Muscle of leg (tissue), 11 donors: ENCODE measurements around the gene PPARD. TPM values are rescaled to one million over a fixed set of nuclear protein-coding genes. Genes with fewer than 3 reads are reported as not detected.
A peak's percentile ranks its signal among the peaks of the same experiment; 100 is the strongest.

Experiments
- DNase-seq: peaks from one replicate; pipeline ENCODE4 v3.0.0; 2013
- H3K27ac ChIP-seq: one replicate; pipeline ENCODE4 v1.5.1; 2013; ENCODE audit warnings: mild to moderate bottlenecking, low read length, control low read depth
- H3K27me3 ChIP-seq: one replicate; pipeline ENCODE4 v1.6.1; 2013; ENCODE audit warnings: low read length; ENCODE audit not compliant: control insufficient read depth, insufficient read depth
- H3K36me3 ChIP-seq: one replicate; pipeline ENCODE4 v1.6.1; 2013; ENCODE audit warnings: low read length; ENCODE audit not compliant: control insufficient read depth, insufficient read depth
- H3K4me1 ChIP-seq: one replicate; pipeline ENCODE4 v1.6.1; 2013; ENCODE audit warnings: low read length; ENCODE audit not compliant: control insufficient read depth, insufficient read depth
- H3K4me3 ChIP-seq: one replicate; pipeline ENCODE4 v1.5.1; 2013; ENCODE audit warnings: low read length, control low read depth
- H3K9me3 ChIP-seq: replicated peaks from 2 replicates; pipeline ENCODE4 v1.6.1; 2013; ENCODE audit warnings: low read depth, low read length; ENCODE audit not compliant: control insufficient read depth
- WGBS: methylation state at CpG from one replicate; pipeline ENCODE4 v1.1.5; 2013; ENCODE audit warnings: missing lambda C conversion rate; ENCODE audit not compliant: insufficient coverage; 5-methylcytosine and 5-hydroxymethylcytosine counted together
- polyA plus RNA-seq, 8 donors: library from polyadenylated mRNA; unstranded; fragments of 120-200 nt; gene quantifications; one replicate each; pipeline versions ENCODE4 v1.2.1 to v1.2.3, GENCODE V29; 2013; ENCODE audit warnings: inconsistent platforms in 1 of 8, low replicate concordance in 1 of 8; ENCODE audit not compliant: insufficient read length in 8 of 8, insufficient read depth in 1 of 8
- total RNA-seq: library from RNA; stranded (reverse); fragments of 120-200 nt; gene quantifications from one replicate; pipeline ENCODE4 v1.2.4, GENCODE V29; 2013

The PPARD gene
- total and polyA plus RNA-seq, 9 donors: 5.9 to 26.4 (median 21.8) TPM

DNA sequence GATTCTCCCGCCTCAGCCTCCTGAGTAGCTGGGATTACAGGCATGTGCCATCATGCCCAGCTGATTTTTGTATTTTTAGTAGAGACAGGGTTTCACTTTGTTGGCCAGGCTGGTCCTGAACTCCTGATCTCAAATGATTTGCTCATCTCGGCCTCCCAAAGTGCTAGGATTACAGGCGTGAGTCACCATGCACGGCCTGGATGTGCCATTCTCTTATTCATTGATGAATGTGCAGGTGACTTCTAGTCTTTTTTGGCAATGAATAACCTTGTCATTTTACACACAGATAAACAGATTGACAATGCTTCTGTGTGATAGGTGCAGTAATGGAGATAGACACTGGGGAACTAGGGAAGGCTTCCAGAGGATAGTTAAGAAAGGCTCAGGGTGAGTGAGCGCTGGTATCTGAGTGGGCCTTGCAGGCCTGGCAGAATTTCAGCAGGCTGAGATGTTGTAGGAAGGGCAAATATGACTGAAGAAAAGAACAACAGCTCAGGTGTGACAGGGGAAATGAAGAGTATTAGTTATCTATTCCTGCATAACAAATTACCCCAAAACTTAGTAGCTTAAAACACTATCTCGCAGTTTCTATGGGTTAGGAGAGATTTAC lies 23.3 kb downstream of the PPARD start:
- Histone ChIP-seq H3K4me1 (peaks cover 41% of the 10 kb centered on the region), H3K27me3 (no peaks in the 10 kb centered on the region)
- WGBS: 100% methylated on average over 1 of the region's 6 CpGs

DNA sequence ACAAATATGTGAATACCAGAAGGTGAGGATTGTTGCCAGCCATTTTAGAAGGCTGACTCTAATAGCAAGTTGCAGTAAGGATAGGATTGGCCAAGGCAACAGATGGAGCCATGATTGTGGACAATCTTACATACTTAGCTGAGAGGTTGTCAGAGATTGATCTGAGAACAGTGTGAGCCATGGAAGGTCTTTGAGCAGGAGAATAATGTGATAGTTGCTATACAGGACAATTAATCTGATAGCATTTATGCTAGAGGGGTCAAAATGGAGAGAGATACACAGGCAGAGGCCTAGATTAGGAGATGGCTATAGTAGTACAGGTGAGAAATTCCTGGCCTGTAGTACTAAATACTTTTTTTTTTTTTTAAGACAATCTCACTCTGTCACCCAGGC lies 23.8 kb downstream of the PPARD start:
- H3K9me3 ChIP-seq: no peaks in the 10 kb centered on the region
- no peak for DNase-seq
- no peaks in the 10 kb centered on the region for H3K27me3 ChIP-seq
- peaks cover 40% of the 10 kb centered on the region for H3K4me1 ChIP-seq
- H3K36me3 ChIP-seq: peaks cover 2% of the 10 kb centered on the region
- no peak overlapping the region for H3K27ac ChIP-seq
- H3K4me3 ChIP-seq: no peak overlapping the region

More for the DNA sequence above, 23.3 kb downstream of the PPARD start:
- H3K27ac ChIP-seq: no peak overlapping the region
- H3K9me3 ChIP-seq: no peaks in the 10 kb centered on the region
- no peak overlapping the region for H3K4me3 ChIP-seq
- peaks cover 2% of the 10 kb centered on the region for H3K36me3 ChIP-seq
- no peak for DNase-seq

DNA sequence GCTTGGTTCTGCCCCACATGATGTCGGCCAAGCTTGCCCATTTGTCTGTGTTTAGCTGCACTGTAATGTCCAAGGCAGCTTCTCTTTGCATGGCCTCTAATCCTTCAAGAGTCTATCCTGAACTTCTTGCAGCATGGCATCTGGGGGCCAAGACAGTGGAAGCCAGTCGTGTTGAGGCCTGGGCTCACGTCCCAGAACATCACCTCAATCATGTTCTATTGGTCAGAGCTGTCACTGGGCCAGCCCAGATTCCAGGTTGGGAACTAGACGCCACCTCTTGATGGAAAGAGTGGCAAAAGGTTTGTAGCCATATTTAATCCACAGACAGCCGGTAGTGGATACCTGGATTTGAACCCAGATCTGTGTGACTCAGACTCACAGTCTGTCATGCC lies 25.3 kb downstream of the PPARD start:
- peaks cover 4% of the 10 kb centered on the region for H3K36me3 ChIP-seq
- H3K27ac ChIP-seq: no peak overlapping the region
- DNase-seq: no peak
- peaks cover 33% of the 10 kb centered on the region for H3K4me1 ChIP-seq
- no peaks in the 10 kb centered on the region for H3K9me3 ChIP-seq
- 78% methylated on average over 4 of the region's 5 CpGs for WGBS
- no peaks in the 10 kb centered on the region for H3K27me3 ChIP-seq
- H3K4me3 ChIP-seq: no peak overlapping the region

GRCh38 chr6:35368038-35368887 lies 25.9 kb downstream of the PPARD start:
- no CpG with 5 or more reads among the region's 2 CpGs for WGBS
- H3K4me1 ChIP-seq: peaks cover 27% of the 10 kb centered on the region

DNA sequence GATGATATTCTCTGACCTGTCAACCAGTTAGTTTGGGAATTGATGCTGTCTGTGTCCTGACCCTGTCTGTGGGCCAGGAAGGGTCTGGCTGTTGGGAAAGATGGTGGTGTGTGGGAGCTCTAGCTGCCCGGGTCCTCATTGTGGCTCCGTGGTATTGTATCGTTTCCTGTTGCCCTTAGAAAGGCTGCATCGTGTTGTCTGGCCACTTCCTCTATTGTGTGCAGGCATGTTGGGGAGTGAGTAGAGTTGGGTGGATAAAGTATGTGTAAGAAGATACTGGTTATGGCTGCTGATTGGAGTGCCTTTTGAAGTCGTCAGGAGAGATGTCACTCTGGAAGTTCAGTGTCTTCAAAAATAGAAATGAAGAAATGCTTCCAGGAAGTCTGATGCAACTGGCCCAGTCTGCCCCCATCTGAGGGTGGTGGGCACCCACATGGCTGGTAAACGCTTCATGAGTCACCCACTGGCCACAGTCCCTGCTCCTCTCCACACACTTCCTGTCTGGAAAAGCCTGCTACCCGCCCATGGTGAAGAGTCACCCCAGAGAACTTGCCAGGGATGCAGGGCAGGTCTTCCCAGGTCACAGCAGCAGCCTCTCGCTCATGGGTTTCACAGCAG lies 27.9 kb downstream of the PPARD start:
- Histone ChIP-seq H3K4me3 (no peak overlapping the region), H3K27me3 (no peaks in the 10 kb centered on the region), H3K4me1 (peaks cover 23% of the 10 kb centered on the region), H3K27ac (peak overlapping the region; percentile 47), H3K36me3 (peaks cover 7% of the 10 kb centered on the region), H3K9me3 (no peaks in the 10 kb centered on the region)
- 60% methylated on average over 7 of the region's 8 CpGs for WGBS
- DNase-seq: peak; percentile 69

More at GRCh38 chr6:35368038-35368887, 25.9 kb downstream of the PPARD start:
- DNase-seq: no peak
- Histone ChIP-seq H3K36me3 (peaks cover 7% of the 10 kb centered on the region), H3K27ac (no peak overlapping the region), H3K9me3 (no peaks in the 10 kb centered on the region), H3K4me3 (no peak overlapping the region), H3K27me3 (no peaks in the 10 kb centered on the region)

- H3K4me1 ChIP-seq: peaks cover 23% of the 10 kb centered on the region
- H3K4me3 ChIP-seq: no peak overlapping the region
- H3K27me3 ChIP-seq: no peaks in the 10 kb centered on the region
- no peaks in the 10 kb centered on the region for H3K9me3 ChIP-seq
- H3K36me3 ChIP-seq: peaks cover 7% of the 10 kb centered on the region
- H3K27ac ChIP-seq: peak overlapping the region; percentile 47
- peak; percentile 73 for DNase-seq
- WGBS: 53% methylated on average over 6 of the region's 9 CpGs
Observed at GRCh38 chr6:35370785-35371493, 28.6 kb downstream of the PPARD start.

- Histone ChIP-seq H3K9me3 (no peaks in the 10 kb centered on the region), H3K4me3 (no peak overlapping the region), H3K36me3 (peaks cover 7% of the 10 kb centered on the region), H3K4me1 (peaks cover 23% of the 10 kb centered on the region), H3K27ac (no peak overlapping the region), H3K27me3 (no peaks in the 10 kb centered on the region)
- no peak for DNase-seq
- WGBS: 82% methylated on average over 2 of the region's 8 CpGs
Observed at GRCh38 chr6:35371494-35372262, 29.3 kb downstream of the PPARD start.

- H3K4me1 ChIP-seq: peaks cover 23% of the 10 kb centered on the region
Observed at GRCh38 chr6:35372633-35373032, 30.3 kb downstream of the PPARD start.

DNA sequence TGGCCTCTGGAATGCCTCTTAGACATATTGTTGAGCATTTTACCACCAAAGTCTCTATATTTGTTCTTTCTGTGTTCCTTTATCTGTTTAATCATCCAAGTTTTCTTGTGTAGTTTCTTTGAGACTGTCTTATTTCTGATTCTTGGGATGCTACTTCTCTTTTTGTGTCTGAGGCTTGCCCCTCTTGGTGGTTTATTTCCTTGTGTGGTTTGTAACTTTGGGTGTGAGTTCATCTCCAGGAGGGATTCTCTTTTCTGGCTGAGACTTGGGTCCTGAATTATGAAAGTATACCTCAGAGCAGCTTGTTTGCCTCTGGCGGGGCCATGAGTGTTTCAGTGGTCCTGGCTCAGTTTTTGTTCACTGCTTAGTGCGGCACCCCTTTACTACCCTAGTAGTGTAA lies 33.9 kb downstream of the PPARD start:
- Histone ChIP-seq H3K27me3 (no peaks in the 10 kb centered on the region), H3K36me3 (peaks cover 5% of the 10 kb centered on the region), H3K27ac (no peak overlapping the region), H3K4me3 (no peak overlapping the region), H3K4me1 (peaks cover 5% of the 10 kb centered on the region), H3K9me3 (no peaks in the 10 kb centered on the region)
- DNase-seq: no peak
- WGBS: 80% methylated on average over 1 of the region's 2 CpGs

More at GRCh38 chr6:35372633-35373032, 30.3 kb downstream of the PPARD start:
- Histone ChIP-seq H3K9me3 (no peaks in the 10 kb centered on the region), H3K36me3 (peaks cover 5% of the 10 kb centered on the region), H3K27me3 (no peaks in the 10 kb centered on the region), H3K27ac (no peak overlapping the region), H3K4me3 (no peak overlapping the region)
- no peak for DNase-seq
